LNCaP clone FGC (cell line): ENCODE data around the gene DEPDC5.

Experiments
- DNase-seq: peaks from one replicate; pipeline ENCODE4 v3.0.0-alpha.2; 2011; ENCODE audit warnings: low read depth
- H3K4me3 ChIP-seq: 2 replicates; pipeline ENCODE4 v1.5.1; 2011; ENCODE audit warnings: mild to moderate bottlenecking, low read depth, low read length, control low read depth
- CTCF ChIP-seq: IDR thresholded peaks from 2 replicates; pipeline ENCODE4 v1.5.1; 2012; ENCODE audit warnings: mild to moderate bottlenecking; ENCODE audit not compliant: control insufficient read depth, insufficient read depth; ENCODE audit errors: extremely low read depth

Gene DEPDC5

GRCh38 chr22:31943978-31944699 is 190.3 kb downstream of the DEPDC5 start, which contains the start of gene YWHAH:
TSS of gene YWHAH (plus strand) at chr22:31944535. CDS start at chr22:31944734, 199 bp downstream.
- H3K4me3 ChIP-seq, result peak within 1 kb of the TSS; percentile 86
- peak; percentile 13; the same call in 1 of the 2 replicates for TF ChIP-seq CTCF
- peak; percentile 43 for DNase-seq

- no peak for DNase-seq
- peak overlapping the region; percentile 86 for H3K4me3 ChIP-seq
- no peak for TF ChIP-seq CTCF
Observed at GRCh38 chr22:31944700-31945442, 191.1 kb downstream of the DEPDC5 start.

- TF ChIP-seq CTCF, result no peak
- H3K4me3 ChIP-seq, result peak overlapping the region; percentile 86
- no peak for DNase-seq
Observed at GRCh38 chr22:31945443-31945855, 191.6 kb downstream of the DEPDC5 start.

GRCh38 chr22:31945971-31946680 is 192.3 kb downstream of the DEPDC5 start:
- no peak for TF ChIP-seq CTCF
- DNase-seq, result no peak
- peak overlapping the region; percentile 86 for H3K4me3 ChIP-seq

GRCh38 chr22:31947296-31947695 is 193.5 kb downstream of the DEPDC5 start:
- TF ChIP-seq CTCF, result peak; percentile 85
- DNase-seq, result no peak
- no peak overlapping the region for H3K4me3 ChIP-seq

- TF ChIP-seq CTCF, result no peak
- DNase-seq, result no peak
- no peak overlapping the region for H3K4me3 ChIP-seq
Observed at GRCh38 chr22:31948002-31948401, 194.2 kb downstream of the DEPDC5 start.
